Transverse colon (tissue), 4 donors: ENCODE results near the gene FCSK. TPM values are rescaled to one million over a fixed set of nuclear protein-coding genes. Genes with fewer than 3 reads are reported as not detected.

Experiments
- DNase-seq: peaks from one replicate; pipeline ENCODE4 v3.0.0-alpha.2; 2019
- H3K27ac ChIP-seq, 4 donors: fragments of 200-600 bp; sonication (generic); 2 replicates each; pipeline ENCODE4 v1.5.1; 2016 to 2018; ENCODE audit warnings: inconsistent platforms in 4 of 4
- H3K27me3 ChIP-seq: fragments of 200-600 bp; sonication (generic); 2 replicates; pipeline ENCODE4 v1.5.1; 2017; ENCODE audit warnings: inconsistent platforms
- H3K36me3 ChIP-seq, 4 donors: fragments of 200-600 bp; sonication (generic); 2 replicates each; pipeline ENCODE4 v1.5.1; 2017 to 2019; ENCODE audit warnings: inconsistent platforms in 4 of 4
- H3K4me1 ChIP-seq, 4 donors: fragments of 200-600 bp; sonication (generic); 2 replicates each; pipeline ENCODE4 v1.5.1; 2017 to 2020; ENCODE audit warnings: inconsistent platforms in 4 of 4
- H3K4me3 ChIP-seq, 4 donors: fragments of 200-600 bp; sonication (generic); 1 replicate in 1 of 4; 2 replicates in 3 of 4; pipeline versions ENCODE4 v1.5.1 to v1.6.1; 2017 to 2019; ENCODE audit warnings: inconsistent platforms in 4 of 4
- H3K9me3 ChIP-seq, 2 donors: fragments of 200-600 bp; sonication (generic); 2 replicates each; pipeline ENCODE4 v1.5.1; 2017 to 2019; ENCODE audit warnings: inconsistent platforms in 2 of 2
- EP300 ChIP-seq: sonication (generic); formaldehyde crosslinking; IDR thresholded peaks from one replicate; pipeline ENCODE4 v1.6.1; 2017; ENCODE audit warnings: antibody characterized with exemption, low read depth
- POLR2A ChIP-seq: fragments of 450-650 bp; IDR thresholded peaks from one replicate; pipeline ENCODE4 v1.6.1; 2016; ENCODE audit warnings: antibody characterized with exemption, mild to moderate bottlenecking, moderate library complexity
- POLR2AphosphoS5 ChIP-seq, 3 donors: sonication (generic); formaldehyde crosslinking; IDR thresholded peaks; one replicate each; pipeline ENCODE4 v1.6.1; 2016; ENCODE audit warnings: antibody characterized with exemption in 3 of 3
- WGBS, 2 donors: methylation state at CpG; one replicate each; pipeline ENCODE4 v1.1.5; 2018; ENCODE audit warnings: low coverage in 1 of 2; 5-methylcytosine and 5-hydroxymethylcytosine counted together
- in situ Hi-C, 4 donors: fragments of 200-750 bp; cut with MboI; loops; one replicate each; pipeline versions ENCODE4 v1.15.0 to v1.15.1; 2017; ENCODE audit warnings: low sequenced_read_pairs in 3 of 4, low pct_ligation_motif_present in 1 of 4, low pct_unique_long_range_greater_than_20kb in 1 of 4
- intact Hi-C: fragments of 100-400 bp; cut with DNase I; formaldehyde crosslinking; loops from one replicate; pipeline ENCODE4 v1.15.1; 2023; ENCODE audit warnings: low total_unique reads
- total RNA-seq, 4 donors: library from RNA; depleted of rRNA; stranded (reverse); fragments of >200 nt; gene quantifications; one replicate each; pipeline ENCODE4 v1.1.0, GENCODE V29; 2016
- TF ChIP-seq, protein P1 (sequence below), 5 experiments: fragments of 200-600 bp in 3 of 5; fragments of 450-650 bp in 2 of 5; sonication (generic) in 3 of 5; IDR thresholded peaks; 1 replicate in 2 of 5; 2 replicates in 3 of 5; pipeline ENCODE4 v1.5.1; 2016 to 2017; ENCODE audit warnings: antibody characterized with exemption in 5 of 5, inconsistent platforms in 3 of 5, mild to moderate bottlenecking in 2 of 5, moderate library complexity in 1 of 5

FCSK gene
- total RNA-seq, 4 donors from 2014 or later: 38.5 to 62.7 (median 43.1) TPM

DNA sequence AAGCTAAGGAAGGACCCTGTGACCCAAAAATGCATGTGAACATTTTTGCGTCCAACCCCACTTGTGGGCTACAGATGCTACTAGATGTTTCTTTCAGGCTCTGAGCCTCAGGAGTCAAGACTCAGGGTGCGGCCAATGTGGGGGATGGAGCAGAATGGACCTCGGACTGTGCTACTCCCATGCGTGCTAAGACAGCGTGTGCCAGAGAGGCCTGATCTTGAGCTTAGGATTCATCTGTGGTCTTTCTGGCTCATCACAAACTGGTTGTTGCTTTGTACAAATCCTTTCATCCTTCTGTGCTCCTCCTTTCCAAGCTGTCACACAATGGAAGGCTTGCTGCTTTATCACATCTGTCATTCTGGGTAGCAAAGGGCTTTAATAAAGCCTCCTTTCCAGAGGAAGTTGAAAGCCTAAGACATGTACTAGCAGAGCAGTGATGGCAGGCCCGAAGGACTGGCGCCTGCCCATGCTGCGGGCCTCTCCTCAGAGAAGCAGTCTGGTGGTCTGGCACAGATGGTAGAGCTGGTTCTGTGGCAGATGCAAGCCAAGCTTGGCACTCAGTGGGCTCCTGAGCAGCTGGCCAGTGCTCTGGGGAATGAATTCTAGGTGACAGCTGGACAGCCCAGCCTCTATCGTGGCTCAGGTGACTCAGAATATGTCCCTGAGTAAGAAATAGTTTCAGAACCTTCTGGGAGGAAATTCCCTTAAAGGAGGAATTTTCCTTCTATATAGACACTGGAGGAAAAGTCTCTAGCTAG, 41.2 kb downstream of the FCSK start:
- Histone ChIP-seq H3K4me1 (no peaks in the 10 kb centered on the region), H3K9me3 (no peaks in the 10 kb centered on the region), H3K4me3 (no peak overlapping the region), H3K27me3 (no peaks in the 10 kb centered on the region), H3K36me3 (peaks cover 0 to 51% (median 14%) of the 10 kb centered on the region in 4 donors), H3K27ac (no peak overlapping the region)
- intact Hi-C loops (no loop called here), in situ Hi-C loops (no loop called here)
- DNase-seq: no peak
- WGBS, 2 donors: 93 to 94% methylated on average over 5 to 9 of the region's 9 CpGs
- TF ChIP-seq POLR2AphosphoS5 (IDR thresholded peaks at IDR 0.05) (no peak), EP300 (no peak), POLR2A (no peak)
- TF ChIP-seq, protein P1, sequence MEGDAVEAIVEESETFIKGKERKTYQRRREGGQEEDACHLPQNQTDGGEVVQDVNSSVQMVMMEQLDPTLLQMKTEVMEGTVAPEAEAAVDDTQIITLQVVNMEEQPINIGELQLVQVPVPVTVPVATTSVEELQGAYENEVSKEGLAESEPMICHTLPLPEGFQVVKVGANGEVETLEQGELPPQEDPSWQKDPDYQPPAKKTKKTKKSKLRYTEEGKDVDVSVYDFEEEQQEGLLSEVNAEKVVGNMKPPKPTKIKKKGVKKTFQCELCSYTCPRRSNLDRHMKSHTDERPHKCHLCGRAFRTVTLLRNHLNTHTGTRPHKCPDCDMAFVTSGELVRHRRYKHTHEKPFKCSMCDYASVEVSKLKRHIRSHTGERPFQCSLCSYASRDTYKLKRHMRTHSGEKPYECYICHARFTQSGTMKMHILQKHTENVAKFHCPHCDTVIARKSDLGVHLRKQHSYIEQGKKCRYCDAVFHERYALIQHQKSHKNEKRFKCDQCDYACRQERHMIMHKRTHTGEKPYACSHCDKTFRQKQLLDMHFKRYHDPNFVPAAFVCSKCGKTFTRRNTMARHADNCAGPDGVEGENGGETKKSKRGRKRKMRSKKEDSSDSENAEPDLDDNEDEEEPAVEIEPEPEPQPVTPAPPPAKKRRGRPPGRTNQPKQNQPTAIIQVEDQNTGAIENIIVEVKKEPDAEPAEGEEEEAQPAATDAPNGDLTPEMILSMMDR (IDR thresholded peaks at IDR 0.05): no peak

DNA sequence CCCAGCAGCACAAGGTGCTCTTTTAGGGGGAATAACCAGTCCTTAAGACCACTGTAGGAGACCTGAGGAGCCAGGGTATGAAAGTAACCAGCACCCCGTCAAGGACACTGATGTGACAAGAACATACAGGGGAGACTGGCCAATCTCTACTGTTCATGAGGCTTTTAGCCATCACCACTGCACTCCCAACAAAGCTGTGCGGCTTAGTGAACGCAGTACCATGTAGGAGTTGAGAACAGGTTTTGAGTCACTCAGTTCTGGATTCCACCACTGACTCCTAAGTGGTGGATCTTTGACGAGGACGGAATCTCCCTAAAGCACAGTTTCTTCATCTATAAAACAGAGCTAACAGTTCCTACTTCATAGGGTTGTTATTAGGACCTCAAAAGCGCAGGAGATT, 42.1 kb downstream of the FCSK start:
- no peak for DNase-seq
- Histone ChIP-seq H3K4me1 (no peaks in the 10 kb centered on the region), H3K27ac (no peak overlapping the region), H3K4me3 (no peak overlapping the region), H3K27me3 (no peaks in the 10 kb centered on the region), H3K36me3 (peaks cover 0 to 53% (median 14%) of the 10 kb centered on the region in 4 donors), H3K9me3 (no peaks in the 10 kb centered on the region)
- intact Hi-C loops (no loop called here), in situ Hi-C loops (no loop called here)
- WGBS, 2 donors: 90% methylated on average over 6 of the region's 6 CpGs; no CpG with 5 or more reads in 1 of the 2 donors
- no peak for TF ChIP-seq POLR2A
- TF ChIP-seq POLR2AphosphoS5 (IDR thresholded peaks at IDR 0.05): no peak
- no peak for TF ChIP-seq EP300
- TF ChIP-seq, protein P1 (IDR thresholded peaks at IDR 0.05): no peak

DNA sequence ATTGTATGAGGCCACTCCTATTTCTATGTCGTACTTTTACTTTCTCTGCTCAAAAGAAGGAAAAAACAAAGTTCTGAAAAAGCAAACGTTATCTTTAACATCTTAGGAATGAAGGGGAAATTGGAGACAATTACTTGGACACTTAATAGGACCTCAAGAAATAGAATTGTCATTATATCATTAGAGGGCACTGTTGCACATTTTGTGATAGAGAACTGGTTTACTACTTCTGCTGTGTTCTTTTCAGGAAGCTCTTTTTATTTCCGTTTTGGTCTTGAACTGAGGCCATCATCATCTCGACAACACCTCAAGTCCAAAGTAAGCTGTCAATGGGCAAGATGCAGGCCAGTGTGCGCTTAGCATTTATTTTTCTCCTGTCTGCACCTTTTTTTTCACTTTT, 54.4 kb downstream of the FCSK start:
- Histone ChIP-seq H3K4me3 (no peak overlapping the region), H3K36me3 (peaks cover 0 to 52% (median 26%) of the 10 kb centered on the region in 4 donors), H3K9me3 (no peaks in the 10 kb centered on the region), H3K27ac (no peak overlapping the region), H3K27me3 (no peaks in the 10 kb centered on the region), H3K4me1 (no peaks in the 10 kb centered on the region)
- in situ Hi-C loops: no loop called here
- DNase-seq: no peak
- 65 to 66% methylated on average over 4 to 5 of the region's 5 CpGs for WGBS, 2 donors
- intact Hi-C loops: no loop called here
- TF ChIP-seq, protein P1 (IDR thresholded peaks at IDR 0.05): no peak
- no peak for TF ChIP-seq POLR2AphosphoS5 (IDR thresholded peaks at IDR 0.05)
- TF ChIP-seq POLR2A: no peak
- TF ChIP-seq EP300: no peak

DNA sequence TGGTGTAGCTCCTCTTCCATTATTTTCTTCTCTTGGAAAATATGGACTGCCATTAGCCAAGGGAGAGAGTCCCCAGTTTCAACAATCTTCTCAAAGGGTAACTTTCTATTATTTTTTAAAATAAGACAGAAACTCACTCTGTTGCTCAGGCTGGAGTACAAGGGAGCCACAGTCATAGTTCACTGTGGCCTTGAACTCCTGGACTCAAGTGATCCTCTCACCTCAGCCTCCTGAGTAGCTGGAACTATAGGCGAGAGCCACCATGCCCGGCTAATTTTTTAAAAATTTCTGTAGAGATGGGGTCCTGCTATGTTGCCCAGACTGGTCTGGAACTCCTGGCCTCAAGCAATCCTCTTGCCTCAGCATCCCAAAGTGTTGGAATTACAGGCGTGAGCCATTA, 55.8 kb downstream of the FCSK start:
- 98% methylated on average over 3 of the region's 3 CpGs; no CpG with 5 or more reads in 1 of the 2 donors for WGBS, 2 donors
- H3K4me1 ChIP-seq: no peaks in the 10 kb centered on the region
- no peak for DNase-seq
- H3K4me3 ChIP-seq: no peak overlapping the region
- intact Hi-C loops (no loop called here), in situ Hi-C loops (no loop called here)
- H3K9me3 ChIP-seq: no peaks in the 10 kb centered on the region
- peaks cover 0 to 65% (median 32%) of the 10 kb centered on the region in 4 donors for H3K36me3 ChIP-seq
- TF ChIP-seq POLR2AphosphoS5 (IDR thresholded peaks at IDR 0.05) (no peak), POLR2A (no peak), EP300 (no peak)
- TF ChIP-seq, protein P1 (IDR thresholded peaks at IDR 0.05): no peak
- H3K27ac ChIP-seq: no peak overlapping the region
- no peaks in the 10 kb centered on the region for H3K27me3 ChIP-seq
